Mesothelial cell of epicardium (in vitro differentiated cells): ENCODE results near the gene MAP2K6. TPM values are rescaled to one million over a fixed set of nuclear protein-coding genes. Genes with fewer than 3 reads are reported as not detected.

Experiments
- DNase-seq, 2 experiments: peaks; one replicate each; pipeline ENCODE4 v3.0.0; 2021; ENCODE audit warnings: low spot score in 2 of 2; ENCODE audit not compliant: unreplicated experiment in 2 of 2
- H3K27ac Mint-ChIP-seq: 2 replicates; pipeline ENCODE4 v1.8.0; 2021; ENCODE audit warnings: mixed read lengths
- H3K27me3 Mint-ChIP-seq: 2 replicates; pipeline ENCODE4 v1.8.0; 2021; ENCODE audit warnings: low read depth, mixed read lengths
- H3K36me3 Mint-ChIP-seq: 2 replicates; pipeline ENCODE4 v1.8.0; 2021; ENCODE audit warnings: mixed read lengths
- H3K4me1 Mint-ChIP-seq: 2 replicates; pipeline ENCODE4 v1.8.0; 2021; ENCODE audit warnings: mixed read lengths
- H3K4me3 Mint-ChIP-seq: 2 replicates; pipeline ENCODE4 v1.8.0; 2021; ENCODE audit warnings: mild to moderate bottlenecking, moderate library complexity, mixed read lengths
- H3K9me3 Mint-ChIP-seq: 2 replicates; pipeline ENCODE4 v1.8.0; 2021; ENCODE audit warnings: mixed read lengths
- CTCF ChIP-seq: fragments of 200-600 bp; sonication (generic); IDR thresholded peaks from one replicate; pipeline ENCODE4 v1.5.0; 2021; ENCODE audit warnings: antibody characterized with exemption; ENCODE audit not compliant: unreplicated experiment
- total RNA-seq: library from RNA; stranded (reverse); gene quantifications from 3 replicates; pipeline ENCODE4 v1.2.1, GENCODE V29; 2021

The MAP2K6 gene
- total RNA-seq, 1 donor from 2014 or later, result 21.2 TPM

- Mint-ChIP-seq H3K4me3 (no peak overlapping the region), H3K27ac (no peak overlapping the region), H3K36me3 (no peaks in the 10 kb centered on the region), H3K4me1 (no peaks in the 10 kb centered on the region), H3K27me3 (no peaks in the 10 kb centered on the region), H3K9me3 (peaks cover 6% of the 10 kb centered on the region)
- DNase-seq, result no peak
- TF ChIP-seq CTCF, result no peak
These were observed 7.6 kb upstream of the MAP2K6 start for GRCh38 chr17:69406941-69407340.

GRCh38 chr17:69407759-69408158 lies 6.7 kb upstream of the MAP2K6 start:
- H3K4me3 Mint-ChIP-seq, result no peak overlapping the region
- no peak overlapping the region for H3K27ac Mint-ChIP-seq
- H3K27me3 Mint-ChIP-seq, result no peaks in the 10 kb centered on the region
- no peaks in the 10 kb centered on the region for H3K36me3 Mint-ChIP-seq
- H3K4me1 Mint-ChIP-seq, result no peaks in the 10 kb centered on the region
- TF ChIP-seq CTCF, result no peak
- peaks cover 6% of the 10 kb centered on the region for H3K9me3 Mint-ChIP-seq
- no peak for DNase-seq

- Mint-ChIP-seq H3K4me1 (no peaks in the 10 kb centered on the region), H3K36me3 (no peaks in the 10 kb centered on the region), H3K4me3 (no peak overlapping the region), H3K27me3 (no peaks in the 10 kb centered on the region), H3K9me3 (peaks cover 6% of the 10 kb centered on the region), H3K27ac (no peak overlapping the region)
- DNase-seq, result no peak
- TF ChIP-seq CTCF, result no peak
These were observed 3.8 kb upstream of the MAP2K6 start for GRCh38 chr17:69410671-69411070.

GRCh38 chr17:69411766-69412165 lies 2.7 kb upstream of the MAP2K6 start:
- Mint-ChIP-seq H3K27ac (no peak overlapping the region), H3K4me1 (no peaks in the 10 kb centered on the region), H3K9me3 (peaks cover 6% of the 10 kb centered on the region), H3K36me3 (no peaks in the 10 kb centered on the region), H3K27me3 (no peaks in the 10 kb centered on the region), H3K4me3 (no peak overlapping the region)
- no peak for DNase-seq
- TF ChIP-seq CTCF, result no peak

GRCh38 chr17:69412251-69412671 lies 2.2 kb upstream of the MAP2K6 start:
- no peaks in the 10 kb centered on the region for H3K4me1 Mint-ChIP-seq
- H3K27ac Mint-ChIP-seq, result no peak overlapping the region
- DNase-seq, result no peak
- H3K27me3 Mint-ChIP-seq, result no peaks in the 10 kb centered on the region
- TF ChIP-seq CTCF, result no peak
- no peak overlapping the region for H3K4me3 Mint-ChIP-seq
- peaks cover 6% of the 10 kb centered on the region for H3K9me3 Mint-ChIP-seq
- no peaks in the 10 kb centered on the region for H3K36me3 Mint-ChIP-seq

- Mint-ChIP-seq H3K9me3 (peaks cover 3% of the 10 kb centered on the region), H3K27ac (no peak overlapping the region), H3K4me3 (no peak overlapping the region), H3K27me3 (no peaks in the 10 kb centered on the region), H3K36me3 (no peaks in the 10 kb centered on the region), H3K4me1 (no peaks in the 10 kb centered on the region)
- no peak for TF ChIP-seq CTCF
- no peak for DNase-seq
These were observed 934 bp downstream of the MAP2K6 start for GRCh38 chr17:69415431-69415830.
